Mammary epithelial cell (primary cell): ENCODE results near the gene STAMBPL1.

Source experiments
- CTCF ChIP-seq, 2 donors: IDR thresholded peaks in 1 of 2; conservative IDR thresholded peaks in 1 of 2; 2 replicates each; pipeline ENCODE4 v1.5.1; 2011 to 2012; ENCODE audit warnings: inconsistent platforms in 2 of 2, low read length in 2 of 2, mild to moderate bottlenecking in 2 of 2, control low read depth in 1 of 2, low read depth in 1 of 2; ENCODE audit not compliant: insufficient read depth in 1 of 2; ENCODE audit errors: extremely low read depth in 1 of 2
- EZH2 ChIP-seq: IDR thresholded peaks from 2 replicates; pipeline ENCODE4 v1.6.1; 2012; ENCODE audit warnings: low read length, inconsistent platforms, borderline replicate concordance

GRCh38 chr10:88892222-88892967 is 12.3 kb downstream of the STAMBPL1 start:
- TF ChIP-seq CTCF (conservative IDR thresholded peaks at IDR 0.05 in 1 of 2, IDR thresholded peaks at IDR 0.05 in 1 of 2; ENCODE audit: extremely low read depth in 1 of 2, insufficient read depth in 1 of 2, low read depth in 1 of 2, low read length in 2 of 2), result no peak
- no peak for TF ChIP-seq EZH2
